ENCODE results near the gene ZDHHC12. TPM values are rescaled to one million over a fixed set of nuclear protein-coding genes. Genes with fewer than 3 reads are reported as not detected.

Gene ZDHHC12
- total RNA-seq, 1 donor from 2014 or later, result 25.6 TPM

GRCh38 chr9:128770286-128771030 is 46.5 kb upstream of the ZDHHC12 start:
- Mint-ChIP-seq H3K36me3 (no peaks in the 10 kb centered on the region), H3K4me1 (ENCODE audit: unreplicated experiment) (peaks cover 12% of the 10 kb centered on the region), H3K9me3 (no peaks in the 10 kb centered on the region), H3K27ac (peak overlapping the region; percentile 99), H3K27me3 (no peaks in the 10 kb centered on the region), H3K4me3 (peak overlapping the region; percentile 96)
- TF ChIP-seq CTCF (conservative IDR thresholded peaks at IDR 0.05), result no peak
- DNase-seq (ENCODE audit: extremely low spot score, unreplicated experiment), result no peak

- no peaks in the 10 kb centered on the region for H3K9me3 Mint-ChIP-seq
- no peak overlapping the region for H3K4me3 Mint-ChIP-seq
- H3K27me3 Mint-ChIP-seq, result no peaks in the 10 kb centered on the region
- no peak overlapping the region for H3K27ac Mint-ChIP-seq
- DNase-seq (ENCODE audit: extremely low spot score, unreplicated experiment), result no peak
- peaks cover 12% of the 10 kb centered on the region for H3K4me1 Mint-ChIP-seq (ENCODE audit: unreplicated experiment)
- TF ChIP-seq CTCF (conservative IDR thresholded peaks at IDR 0.05), result no peak
- no peaks in the 10 kb centered on the region for H3K36me3 Mint-ChIP-seq
Observed at GRCh38 chr9:128768606-128769005, 44.7 kb upstream of the ZDHHC12 start.

- Mint-ChIP-seq H3K4me3 (no peak overlapping the region), H3K27me3 (no peaks in the 10 kb centered on the region), H3K27ac (no peak overlapping the region), H3K4me1 (ENCODE audit: unreplicated experiment) (peaks cover 17% of the 10 kb centered on the region), H3K36me3 (no peaks in the 10 kb centered on the region), H3K9me3 (no peaks in the 10 kb centered on the region)
- no peak for TF ChIP-seq CTCF (conservative IDR thresholded peaks at IDR 0.05)
- no peak for DNase-seq (ENCODE audit: extremely low spot score, unreplicated experiment)
Observed at GRCh38 chr9:128765499-128765898, 41.6 kb upstream of the ZDHHC12 start.

GRCh38 chr9:128764361-128764760 is 40.4 kb upstream of the ZDHHC12 start:
- no peak for TF ChIP-seq CTCF (conservative IDR thresholded peaks at IDR 0.05)
- no peak overlapping the region for H3K27ac Mint-ChIP-seq
- no peak for DNase-seq (ENCODE audit: extremely low spot score, unreplicated experiment)
- H3K36me3 Mint-ChIP-seq, result no peaks in the 10 kb centered on the region
- no peaks in the 10 kb centered on the region for H3K9me3 Mint-ChIP-seq
- no peaks in the 10 kb centered on the region for H3K27me3 Mint-ChIP-seq
- H3K4me3 Mint-ChIP-seq, result no peak overlapping the region
- peaks cover 9% of the 10 kb centered on the region for H3K4me1 Mint-ChIP-seq (ENCODE audit: unreplicated experiment)

DNA sequence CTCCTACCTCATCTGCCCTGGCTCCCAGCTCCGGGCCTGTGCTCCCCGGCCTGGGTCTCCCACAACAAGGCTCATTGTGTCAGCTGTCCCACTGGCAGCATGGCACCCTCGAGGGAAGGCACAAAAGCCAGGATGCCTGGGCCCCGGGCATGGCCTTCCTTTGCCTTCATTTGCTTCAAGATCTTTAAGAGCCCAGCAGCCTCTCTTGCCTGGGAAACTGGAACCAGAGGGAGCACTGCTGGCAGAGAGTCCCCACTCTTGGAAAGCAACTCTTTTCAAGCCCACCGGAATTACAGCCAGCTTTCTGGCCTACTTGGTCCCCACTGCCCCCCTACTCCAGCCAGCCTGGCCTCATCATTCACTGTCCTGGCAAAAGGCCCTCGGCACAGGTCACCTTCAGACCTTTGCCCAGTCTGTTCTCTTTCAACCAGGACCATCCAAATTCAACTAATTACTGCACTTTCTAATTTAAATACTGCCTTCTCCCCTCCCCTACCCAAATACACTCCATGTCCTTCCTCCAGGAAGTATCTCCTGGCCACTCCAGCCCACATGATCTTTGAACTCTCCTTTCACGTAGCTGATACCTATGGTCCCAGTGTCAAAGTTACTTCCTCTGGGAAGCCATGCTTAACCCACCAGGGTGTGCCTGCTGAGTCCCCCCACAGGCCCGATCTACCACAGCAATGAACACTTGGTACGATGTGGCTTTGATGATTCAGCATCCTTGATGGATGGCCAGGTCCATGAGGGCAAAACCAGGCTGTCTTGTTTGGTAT is 38.9 kb upstream of the ZDHHC12 start:
- Mint-ChIP-seq H3K36me3 (no peaks in the 10 kb centered on the region), H3K27me3 (no peaks in the 10 kb centered on the region), H3K9me3 (no peaks in the 10 kb centered on the region), H3K4me1 (ENCODE audit: unreplicated experiment) (peaks cover 9% of the 10 kb centered on the region), H3K27ac (no peak overlapping the region), H3K4me3 (no peak overlapping the region)
- TF ChIP-seq CTCF (conservative IDR thresholded peaks at IDR 0.05), result no peak
- DNase-seq (ENCODE audit: extremely low spot score, unreplicated experiment), result no peak
